RWPE2 (cell line): ENCODE data around the gene BBS12.
A peak's percentile ranks its signal among the peaks of the same experiment; 100 is the strongest.
"Not testable (repeated sequence)": the region's sequence is repeated elsewhere in the genome, so short reads cannot be mapped to it uniquely, and the experiment has no call there.

Experiments
- ATAC-seq: fragments of 200-7000 bp; cut with Tn5 transposase; 3 replicates; pipeline ENCODE4 v1.9.1; 2021; ENCODE audit warnings: low read depth
- DNase-seq: peaks from one replicate; pipeline ENCODE4 v3.0.0-alpha.2; 2020; ENCODE audit warnings: low spot score
- H3K27ac ChIP-seq: fragments of 450-650 bp; 2 replicates; pipeline ENCODE4 v1.5.1; 2017; ENCODE audit warnings: mild to moderate bottlenecking; ENCODE audit not compliant: poor library complexity, severe bottlenecking
- H3K27me3 ChIP-seq: fragments of 250-450 bp; sonication (Bioruptor Pico); 2 replicates; pipeline ENCODE4 v1.5.1; 2021; ENCODE audit warnings: mild to moderate bottlenecking, moderate library complexity; ENCODE audit not compliant: insufficient read depth, poor library complexity, severe bottlenecking
- H3K36me3 ChIP-seq: fragments of 250-450 bp; sonication (Bioruptor Pico); 2 replicates; pipeline ENCODE4 v1.5.1; 2020; ENCODE audit warnings: low read depth, mild to moderate bottlenecking, moderate library complexity
- H3K4me1 ChIP-seq: fragments of 250-450 bp; sonication (Bioruptor Pico); 2 replicates; pipeline ENCODE4 v1.5.1; 2021; ENCODE audit warnings: mild to moderate bottlenecking, moderate library complexity; ENCODE audit not compliant: insufficient read depth, poor library complexity, severe bottlenecking
- H3K4me3 ChIP-seq: fragments of 250-450 bp; sonication (Bioruptor Pico); 2 replicates; pipeline ENCODE4 v1.5.1; 2021; ENCODE audit warnings: mild to moderate bottlenecking, moderate library complexity; ENCODE audit not compliant: severe bottlenecking
- H3K9me3 ChIP-seq: fragments of 250-450 bp; sonication (Bioruptor Pico); 2 replicates; pipeline ENCODE4 v1.5.1; 2021; ENCODE audit warnings: mild to moderate bottlenecking, moderate library complexity; ENCODE audit not compliant: severe bottlenecking
- CTCF ChIP-seq: fragments of 450-650 bp; IDR thresholded peaks from one replicate; pipeline ENCODE4 v1.5.1; 2017; ENCODE audit warnings: mild to moderate bottlenecking, moderate library complexity; ENCODE audit not compliant: poor library complexity, severe bottlenecking

Gene BBS12

GRCh38 chr4:122784261-122784660, 51.8 kb downstream of the BBS12 start:
- H3K27me3 ChIP-seq: no peaks in the 10 kb centered on the region
- H3K4me1 ChIP-seq: peaks cover 37% of the 10 kb centered on the region
- TF ChIP-seq CTCF: no peak
- no peaks in the 10 kb centered on the region for H3K36me3 ChIP-seq
- DNase-seq (no peak), ATAC-seq (no peak)
- H3K4me3 ChIP-seq: no peak overlapping the region
- peak overlapping the region; percentile 96 for H3K27ac ChIP-seq
- no peaks in the 10 kb centered on the region for H3K9me3 ChIP-seq

- no peaks in the 10 kb centered on the region for H3K36me3 ChIP-seq
- TF ChIP-seq CTCF: no peak
- H3K27me3 ChIP-seq: no peaks in the 10 kb centered on the region
- peaks cover 37% of the 10 kb centered on the region for H3K4me1 ChIP-seq
- DNase-seq (no peak), ATAC-seq (no peak)
- no peak overlapping the region for H3K4me3 ChIP-seq
- H3K27ac ChIP-seq: peak overlapping the region; percentile 96
- no peaks in the 10 kb centered on the region for H3K9me3 ChIP-seq
These were observed 52.6 kb downstream of the BBS12 start for GRCh38 chr4:122785099-122785498.

GRCh38 chr4:122786296-122786695, 53.8 kb downstream of the BBS12 start:
- H3K4me3 ChIP-seq: not testable (repeated sequence)
- peaks cover 37% of the 10 kb centered on the region for H3K4me1 ChIP-seq
- peak; percentile 31 for ATAC-seq

DNA sequence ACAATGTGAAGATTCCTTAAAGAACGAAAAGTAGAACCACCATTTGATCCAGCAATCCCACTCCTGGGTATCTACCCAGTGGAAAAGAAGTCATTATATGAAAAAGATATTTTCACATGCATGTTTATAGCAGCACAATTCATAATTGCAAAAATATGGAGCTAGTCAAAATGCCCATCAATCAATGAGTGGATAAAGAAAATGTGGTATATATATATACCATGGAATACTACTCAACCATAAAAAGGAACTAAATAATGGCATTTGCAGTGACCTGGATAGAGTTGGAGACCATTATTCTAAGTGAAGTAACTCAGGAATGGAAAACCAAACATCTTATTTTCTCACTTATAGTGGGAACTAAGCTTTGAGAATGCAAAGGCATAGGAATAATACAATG, 54.4 kb downstream of the BBS12 start:
- Histone ChIP-seq H3K27ac (peak overlapping the region; percentile 96), H3K4me1 (peaks cover 37% of the 10 kb centered on the region)
- H3K36me3 ChIP-seq, DNase-seq, H3K9me3 ChIP-seq, H3K27me3 ChIP-seq, ATAC-seq, H3K4me3 ChIP-seq: not testable (repeated sequence)

More at GRCh38 chr4:122786296-122786695, 53.8 kb downstream of the BBS12 start:
- H3K27ac ChIP-seq: peak overlapping the region; percentile 96
- H3K9me3 ChIP-seq, H3K36me3 ChIP-seq, H3K27me3 ChIP-seq, DNase-seq: not testable (repeated sequence)

- Histone ChIP-seq H3K27ac (peak overlapping the region; percentile 96), H3K9me3 (no peaks in the 10 kb centered on the region), H3K4me3 (no peak overlapping the region), H3K4me1 (peaks cover 30% of the 10 kb centered on the region), H3K36me3 (no peaks in the 10 kb centered on the region), H3K27me3 (no peaks in the 10 kb centered on the region)
- no peak for TF ChIP-seq CTCF
- DNase-seq: no peak
- no peak for ATAC-seq
These were observed 55.4 kb downstream of the BBS12 start for GRCh38 chr4:122787940-122788339.

DNA sequence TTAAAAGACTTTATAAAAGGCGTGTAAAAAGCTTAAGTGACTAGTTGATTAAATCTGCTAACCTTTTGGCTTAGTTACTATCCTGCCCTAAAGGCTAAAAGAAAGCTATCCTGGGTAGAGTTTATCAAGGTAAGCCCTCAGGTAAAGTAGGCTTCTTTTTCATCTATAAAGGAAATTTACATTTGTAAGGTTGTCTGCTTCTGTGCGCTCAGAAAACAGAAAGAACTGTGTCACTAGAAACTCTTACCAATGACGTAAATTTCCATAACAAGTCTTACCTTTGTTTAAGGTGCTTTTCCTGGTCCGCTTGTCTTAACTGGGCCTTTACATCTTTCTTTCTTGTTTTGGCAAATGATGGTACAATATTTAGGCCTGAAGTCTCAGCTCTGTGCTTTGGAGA, 56.4 kb downstream of the BBS12 start:
- H3K36me3 ChIP-seq: no peaks in the 10 kb centered on the region
- H3K4me1 ChIP-seq: peaks cover 23% of the 10 kb centered on the region
- no peak for DNase-seq
- no peak overlapping the region for H3K4me3 ChIP-seq
- ATAC-seq: no peak
- no peak for TF ChIP-seq CTCF
- H3K27me3 ChIP-seq: no peaks in the 10 kb centered on the region
- H3K27ac ChIP-seq: no peak overlapping the region
- no peaks in the 10 kb centered on the region for H3K9me3 ChIP-seq
